Right hindlimb (tissue), 1 donor: ENCODE results near the gene SYCE3.

Experiments
- DNase-seq: peaks from one replicate; pipeline ENCODE4 v3.0.0-alpha.2; 2018

SYCE3 gene

DNA sequence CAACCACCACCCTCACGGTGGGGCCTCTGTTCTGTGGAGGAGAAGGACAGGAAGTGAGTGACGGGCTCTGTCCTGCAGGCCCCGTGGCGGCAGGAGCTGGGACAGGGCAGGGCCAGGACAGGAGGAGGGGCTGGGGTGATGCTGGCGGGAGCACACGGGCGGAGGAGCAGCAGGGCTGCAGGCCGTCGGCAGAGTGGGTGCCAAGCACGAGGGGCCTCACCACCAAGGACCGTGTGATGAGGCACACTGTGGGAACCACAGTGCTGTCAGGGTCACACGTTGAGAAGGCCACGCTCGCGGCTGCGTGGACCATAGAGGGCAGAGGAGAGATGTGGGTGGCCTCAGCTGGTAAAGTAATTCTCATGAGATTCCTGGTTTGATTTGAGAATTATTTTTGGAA is 45.8 kb downstream of the SYCE3 start:
- no peak for DNase-seq

DNA sequence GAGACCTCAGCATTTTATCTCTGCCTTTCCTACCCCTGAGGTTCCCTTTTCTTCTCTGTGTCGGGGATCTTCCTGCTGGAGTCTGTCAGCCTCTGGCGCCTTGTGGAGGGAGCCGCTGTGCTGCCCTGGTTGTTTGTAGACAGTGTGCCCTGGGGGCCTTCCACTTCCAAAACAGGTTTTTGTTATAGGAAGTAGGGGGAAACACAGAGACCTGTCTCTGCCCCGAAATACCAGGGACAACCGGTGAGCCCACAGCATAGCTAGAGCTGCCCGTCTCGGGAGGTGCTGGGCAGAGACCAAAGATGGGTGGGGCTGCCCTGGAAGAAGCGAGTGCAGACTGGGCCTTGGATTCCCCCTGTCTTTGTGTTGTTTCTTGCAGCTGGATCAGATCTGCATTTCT is 46.7 kb downstream of the SYCE3 start:
- no peak for DNase-seq

DNA sequence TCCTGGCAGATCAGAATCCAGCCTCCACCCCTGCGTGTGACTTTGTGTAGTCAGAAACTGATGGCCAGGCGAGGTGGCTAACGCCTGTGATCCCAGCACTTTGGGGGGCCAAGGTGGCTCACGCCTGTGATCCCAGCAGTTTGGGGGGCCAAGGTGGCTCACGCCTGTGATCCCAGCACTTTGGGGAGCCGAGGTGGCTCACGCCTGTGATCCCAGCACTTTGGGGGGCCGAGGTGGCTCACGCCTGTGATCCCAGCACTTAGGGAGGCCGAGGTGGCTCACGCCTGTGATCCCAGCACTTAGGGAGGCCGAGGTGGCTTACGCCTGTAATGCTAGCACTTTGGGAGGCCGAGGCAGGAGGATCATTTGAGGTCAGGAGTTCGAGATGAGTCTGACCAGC is 49.5 kb downstream of the SYCE3 start:
- DNase-seq, result no peak

DNA sequence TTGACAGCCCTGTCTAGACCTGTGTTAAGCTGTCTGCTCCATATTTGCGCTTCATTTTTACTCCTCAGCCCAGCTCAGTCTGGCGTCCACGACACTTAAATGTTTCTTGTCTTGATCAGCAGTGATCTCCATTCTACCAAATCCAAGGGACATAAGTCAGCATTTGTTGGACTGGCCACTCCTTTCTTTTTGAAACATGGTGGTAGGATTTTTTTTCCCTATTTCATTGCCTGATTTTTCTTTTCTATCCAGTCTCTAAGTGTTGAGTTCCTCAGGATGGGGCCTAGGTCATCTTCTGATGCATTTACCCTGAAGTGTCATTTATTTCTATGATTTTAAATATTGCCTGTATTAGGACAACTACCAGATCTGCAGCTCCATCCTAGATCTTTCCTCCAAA is 53.8 kb downstream of the SYCE3 start:
- no peak for DNase-seq

DNA sequence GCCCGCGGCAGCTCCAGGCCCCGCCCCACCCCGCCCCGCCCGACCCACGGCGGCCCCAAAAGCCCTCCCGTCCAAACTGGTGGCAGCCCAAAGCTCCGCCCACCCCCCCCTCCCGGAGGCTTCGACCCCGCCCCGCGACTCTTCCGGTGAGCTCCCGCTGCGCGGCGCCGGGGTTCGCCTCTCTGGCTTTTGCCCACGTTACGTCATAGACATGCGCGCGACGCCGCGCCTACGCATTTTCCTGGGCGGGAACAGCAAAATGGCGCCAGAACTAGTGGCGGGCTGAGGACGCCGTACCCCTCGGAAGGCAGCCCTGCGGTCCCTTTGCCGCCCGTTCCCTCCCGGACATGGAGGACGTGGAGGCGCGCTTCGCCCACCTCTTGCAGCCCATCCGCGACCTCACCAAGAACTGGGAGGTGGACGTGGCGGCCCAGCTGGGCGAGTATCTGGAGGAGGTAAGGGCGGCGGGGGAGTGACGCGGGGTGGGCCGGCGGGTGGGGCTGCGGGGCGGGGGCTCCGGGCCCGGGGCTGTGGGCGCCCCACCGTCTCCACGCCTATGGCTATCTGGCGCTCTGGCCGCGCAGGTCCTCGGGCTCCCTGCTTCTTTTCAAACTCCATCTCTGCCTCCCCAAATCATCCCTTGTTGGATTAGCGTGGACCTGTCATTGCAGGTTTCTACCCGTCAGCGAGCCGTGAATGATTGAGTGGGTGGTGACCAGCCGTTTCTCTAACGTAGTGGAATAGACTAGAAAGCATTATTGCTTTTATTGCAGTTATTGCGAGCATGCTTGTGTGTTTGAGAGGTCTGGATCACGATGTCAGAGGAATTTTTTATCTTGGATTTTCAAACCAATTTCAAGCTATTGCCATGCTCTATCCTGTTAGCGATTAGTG is 54.5 kb downstream of the SYCE3 start, which contains the start of gene NCAPH2:
TSS of gene NCAPH2 (plus strand) at position 234 of the 894 bp plus-strand sequence. CDS start at position 348, 114 bp downstream.
- DNase-seq, result peak; percentile 98

DNA sequence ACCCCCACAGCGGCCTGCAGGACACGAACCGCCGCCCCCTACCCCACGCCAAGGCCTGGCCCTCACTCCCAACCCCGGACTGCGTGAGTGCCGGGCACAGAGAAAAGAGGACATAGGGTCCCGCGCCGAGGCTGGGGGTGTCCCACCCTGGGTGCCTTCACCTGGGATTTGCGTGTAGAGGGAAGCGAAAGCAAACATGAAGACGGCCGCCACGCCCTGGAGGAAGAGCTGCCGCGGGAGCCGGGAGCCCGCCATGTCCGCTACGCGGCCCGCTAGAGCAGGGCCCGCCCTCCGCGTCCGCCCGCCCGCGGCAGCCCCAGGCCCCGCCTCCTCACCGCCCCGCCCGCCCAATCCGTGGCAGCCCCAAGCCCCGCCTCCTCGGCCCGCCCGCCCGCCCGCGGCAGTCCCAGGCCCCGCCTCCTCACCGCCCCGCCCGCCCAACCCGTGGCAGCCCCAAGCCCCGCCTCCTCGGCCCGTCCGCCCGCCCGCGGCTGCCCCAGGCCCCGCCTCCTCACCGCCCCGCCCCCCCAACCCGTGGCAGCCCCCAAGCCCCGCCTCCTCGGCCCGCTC is 55.2 kb downstream of the SYCE3 start, which contains the start of gene LMF2:
TSS of gene LMF2 (minus strand) at position 282 of the 570 bp plus-strand sequence. CDS start at position 255, 27 bp downstream.
- DNase-seq, result no peak

DNA sequence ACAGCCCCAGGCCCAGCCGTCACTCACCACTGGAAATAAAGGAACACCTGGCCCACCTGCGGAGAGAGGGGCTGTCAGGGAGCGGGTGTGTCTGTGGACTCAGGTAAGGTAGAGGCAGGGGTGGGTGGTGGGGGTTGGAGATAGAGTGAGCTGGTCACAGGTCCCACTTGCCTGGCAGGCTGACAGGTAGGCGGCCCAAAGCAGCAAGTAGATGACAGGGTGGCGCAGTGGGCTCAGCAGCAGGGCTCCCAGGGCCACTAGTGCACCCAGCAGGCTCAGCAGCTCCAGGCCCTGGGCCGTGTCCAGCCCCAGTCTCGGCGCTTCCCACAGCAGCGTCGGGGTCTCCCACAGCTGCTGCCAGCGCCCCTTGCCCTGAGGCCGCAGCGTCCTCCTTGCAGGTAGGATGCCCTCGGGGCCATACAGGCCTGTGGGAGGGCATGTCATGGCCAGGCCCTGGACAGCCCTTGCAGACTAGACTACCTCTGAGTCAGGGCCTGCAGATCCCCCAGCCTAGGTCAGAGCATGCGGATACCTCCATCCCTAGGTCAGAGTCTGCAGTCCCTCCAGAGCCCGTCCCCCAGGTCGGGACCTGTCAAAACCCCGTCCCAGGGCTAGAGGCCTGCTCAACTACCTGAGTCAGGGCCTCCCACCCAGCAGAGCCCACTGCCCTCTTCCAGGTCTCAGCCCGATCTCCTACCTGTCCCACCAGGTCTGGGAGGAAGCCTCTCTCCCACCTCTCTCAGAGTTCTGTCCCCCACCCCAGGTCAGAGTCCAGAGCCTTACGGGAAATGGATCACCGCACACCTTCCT is 55.9 kb downstream of the SYCE3 start:
- DNase-seq, result no peak

DNA sequence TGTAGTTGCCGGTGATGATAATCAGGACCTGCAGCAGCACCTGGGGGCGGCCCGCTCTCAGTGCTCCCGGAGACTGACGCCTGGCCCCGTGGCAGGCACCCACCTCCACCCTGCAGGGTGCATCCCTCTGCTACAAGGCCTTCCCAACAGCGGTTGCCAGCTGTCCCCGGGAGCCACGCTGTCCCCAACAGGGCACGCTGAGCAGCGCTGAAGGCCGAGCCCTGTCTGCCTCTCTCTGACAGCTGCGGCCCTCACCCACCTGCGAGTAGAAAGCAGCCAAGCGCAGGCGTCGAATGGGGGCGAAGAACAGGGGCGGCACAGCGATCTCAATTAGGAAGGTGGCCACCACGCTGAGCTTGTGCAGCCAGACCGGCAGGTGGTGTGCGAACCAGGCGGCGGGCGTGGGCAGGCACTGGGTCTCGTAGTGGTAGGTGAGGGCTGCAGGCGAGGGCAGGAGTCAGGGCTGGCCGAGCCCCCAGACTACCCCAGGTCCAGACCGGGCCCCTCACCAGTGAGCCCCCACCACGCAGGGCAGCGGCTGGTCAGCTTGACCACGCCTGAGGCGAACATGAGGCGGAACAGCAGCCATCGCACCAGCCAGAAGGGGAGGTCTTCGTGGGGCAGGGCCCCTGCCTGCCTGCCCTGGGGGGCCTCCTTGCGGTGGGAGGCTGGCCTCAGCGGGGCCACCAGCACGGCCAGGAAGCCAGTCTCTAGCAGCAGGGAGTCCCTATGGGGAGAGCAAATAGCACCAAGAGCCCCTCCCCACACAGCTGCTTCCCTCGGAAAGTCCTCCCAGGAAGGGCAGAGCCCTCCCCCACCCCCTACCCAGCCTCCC is 56.7 kb downstream of the SYCE3 start:
- no peak for DNase-seq

DNA sequence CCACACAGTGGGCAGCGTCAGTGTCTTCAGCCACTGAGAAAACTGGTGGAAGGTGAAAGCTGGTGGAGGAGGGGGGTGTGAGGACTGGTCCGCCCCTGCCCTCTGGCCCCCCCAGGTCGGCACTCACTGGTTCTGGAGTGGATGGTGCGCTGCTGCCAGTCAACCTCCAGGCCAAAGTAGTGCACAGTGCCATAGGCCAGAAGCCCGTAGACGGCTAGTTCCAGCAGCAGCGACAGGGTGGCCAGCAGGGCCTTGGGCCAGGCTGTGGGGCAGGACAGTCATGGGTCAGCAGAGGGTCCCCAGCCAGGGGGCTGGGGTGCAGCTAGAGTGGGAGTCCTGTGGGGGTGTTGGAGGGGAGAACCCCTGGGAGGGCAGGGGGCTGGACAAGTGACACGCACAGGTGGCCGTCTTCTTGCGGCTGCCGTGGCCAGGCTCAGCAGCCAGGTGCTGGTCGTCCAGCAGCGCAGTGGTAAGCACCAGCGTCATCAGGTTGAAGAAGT is 57.4 kb downstream of the SYCE3 start:
- no peak for DNase-seq

DNA sequence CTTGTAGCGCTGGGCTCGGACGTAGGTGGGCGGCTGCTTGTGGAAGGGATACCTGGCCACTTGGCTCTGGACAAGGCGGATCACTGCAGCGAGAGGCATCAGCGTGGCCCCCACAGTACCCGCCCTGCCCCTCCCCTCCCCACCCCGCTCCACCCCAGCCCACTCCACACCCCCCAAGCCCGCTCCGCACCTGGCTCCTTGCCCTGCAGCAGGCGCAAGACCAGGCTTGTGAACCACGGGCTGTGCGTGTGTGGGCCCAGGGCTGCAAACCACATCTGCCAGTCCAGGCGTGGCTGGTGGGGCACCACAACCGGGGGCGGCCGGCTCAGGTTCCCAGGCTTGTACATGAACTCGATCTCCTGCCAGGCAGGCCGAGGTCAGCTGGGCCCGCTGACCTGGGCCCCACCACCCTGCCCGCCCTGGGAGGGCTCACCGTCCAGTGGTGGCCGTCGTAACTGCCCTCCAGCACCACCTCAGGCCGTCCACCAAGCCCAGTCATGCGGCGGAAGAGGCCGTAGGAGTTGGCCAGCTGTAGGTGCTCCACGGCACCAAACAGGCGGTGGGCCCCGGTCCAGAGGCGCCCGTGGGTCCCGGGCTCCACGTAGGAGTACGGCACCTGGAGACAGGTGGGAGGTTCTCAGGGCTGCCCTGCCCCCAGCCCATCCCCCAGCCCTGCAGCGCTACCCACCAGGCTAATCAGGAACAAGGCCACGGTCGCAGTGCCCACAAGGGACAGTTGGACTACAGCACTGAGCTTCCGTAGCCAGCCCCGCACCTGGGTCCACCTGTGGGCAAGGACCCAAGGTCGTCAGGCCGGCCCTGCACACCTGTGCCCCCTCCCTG is 58.1 kb downstream of the SYCE3 start:
- DNase-seq, result no peak

DNA sequence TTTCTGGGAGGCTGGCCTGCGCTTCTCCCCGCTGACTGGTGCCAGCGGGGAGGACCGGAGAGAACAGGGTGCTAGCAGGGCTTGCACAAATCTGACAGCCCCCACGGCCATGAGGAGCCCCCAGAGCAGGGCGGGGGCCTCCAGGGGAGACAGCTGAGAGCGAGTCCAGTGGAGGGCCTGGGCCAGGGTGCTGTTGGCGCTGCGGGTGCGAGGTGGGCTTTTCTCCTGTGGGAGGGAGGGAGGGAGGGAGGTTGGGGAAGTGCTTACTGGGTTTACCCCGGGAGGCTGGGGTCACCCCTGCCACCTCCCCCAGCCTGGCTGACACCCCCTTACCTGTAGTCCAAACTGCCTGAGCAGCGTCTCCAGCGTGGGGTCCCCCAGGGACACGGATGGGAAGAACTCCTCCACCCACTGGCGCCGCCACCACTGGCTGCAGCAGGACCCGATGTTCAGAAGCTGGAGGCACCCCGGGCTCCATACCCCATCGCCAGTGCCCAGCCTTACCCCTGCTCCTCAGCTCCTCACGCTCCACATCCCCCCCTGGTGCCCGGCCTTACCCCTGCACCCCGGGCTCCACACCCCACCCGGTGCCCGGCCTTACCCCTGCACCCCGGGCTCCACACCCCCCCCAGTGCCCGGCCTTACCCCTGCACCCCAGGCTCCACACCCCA is 59.1 kb downstream of the SYCE3 start:
- DNase-seq, result no peak

DNA sequence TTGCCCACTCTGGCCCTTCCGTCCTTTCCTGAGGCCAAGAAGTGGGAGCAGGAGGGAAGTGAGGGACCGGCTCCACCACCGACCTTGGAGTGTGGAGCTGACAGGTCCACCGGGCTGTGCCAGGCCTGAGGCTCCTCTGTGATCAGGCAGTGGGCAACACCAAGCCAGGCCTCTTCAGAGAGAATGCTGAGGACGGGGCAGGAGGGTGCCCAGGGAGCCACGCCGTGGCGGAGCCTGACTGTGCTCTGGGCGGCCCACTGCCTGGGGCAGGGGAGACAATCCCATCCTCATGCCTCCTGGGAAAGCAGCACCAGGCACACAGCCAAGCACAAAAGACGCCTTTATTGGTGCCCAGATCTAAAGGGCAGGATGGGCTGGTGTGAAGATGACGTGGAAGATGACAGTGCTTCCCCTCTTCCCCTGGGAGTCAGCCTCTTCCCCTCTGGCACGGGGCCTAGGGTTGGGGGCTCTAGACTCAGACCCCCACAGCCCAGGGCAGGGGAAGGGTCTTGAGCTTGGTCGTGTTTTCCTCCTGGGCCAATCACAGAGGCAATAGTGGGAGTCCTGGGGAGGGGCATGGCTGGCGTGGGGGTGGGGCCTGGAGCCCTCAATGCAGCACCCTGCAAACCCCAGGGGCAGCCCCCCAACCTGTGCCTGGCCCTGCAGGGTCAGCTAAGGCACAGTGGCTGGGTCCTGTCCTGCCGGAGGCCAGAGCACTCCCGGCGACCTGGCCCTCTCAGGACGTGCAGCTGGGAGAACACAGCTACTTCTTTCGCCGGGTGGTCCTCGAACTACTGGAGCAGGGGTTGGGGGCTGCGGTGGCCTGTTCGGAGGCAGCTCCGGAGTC is 59.9 kb downstream of the SYCE3 start:
- no peak for DNase-seq

DNA sequence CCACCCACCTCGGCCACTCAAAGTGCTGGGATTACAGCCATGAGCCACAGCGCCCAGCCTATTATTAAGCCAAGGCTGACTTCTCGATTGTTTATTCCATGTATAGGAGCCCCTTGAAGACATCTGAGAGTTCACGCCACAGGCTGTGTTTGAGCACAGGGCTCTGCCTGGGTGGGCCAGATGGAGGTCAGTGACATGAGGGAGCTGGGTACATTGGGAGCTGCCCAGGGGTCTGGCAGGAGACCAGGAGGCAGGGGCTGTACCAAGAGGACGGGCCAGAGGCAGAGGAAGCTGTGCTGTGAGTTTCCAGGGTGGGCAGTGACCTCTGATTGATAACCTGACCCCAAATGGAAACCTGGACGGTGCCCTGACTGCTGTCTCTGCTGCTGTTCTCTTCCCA is 60.6 kb downstream of the SYCE3 start:
- DNase-seq, result no peak
